Kidney (tissue), 14 donors: Measurements from ENCODE around the gene ABLIM2. TPM values are rescaled to one million over a fixed set of nuclear protein-coding genes. Genes with fewer than 3 reads are reported as not detected.

Source experiments
- DNase-seq, 5 donors: peaks; one replicate each; pipeline ENCODE4 v3.0.0-alpha.2; 2013 to 2020
- FAIRE-seq: peaks from 2 replicates; lab custom pipeline; 2012; peaks lifted over from hg19 to GRCh38; lab: Jason Lieb, UNC
- H3K27ac ChIP-seq, 2 donors: one replicate each; pipeline ENCODE4 v1.7.0; 2013; ENCODE audit warnings: low read depth in 2 of 2, low read length in 2 of 2, inconsistent platforms in 1 of 2
- H3K27me3 ChIP-seq: one replicate; pipeline ENCODE4 v1.7.1; 2013; ENCODE audit warnings: low read length, inconsistent platforms; ENCODE audit not compliant: control insufficient read depth, insufficient read depth
- H3K36me3 ChIP-seq, 3 donors: one replicate each; pipeline versions ENCODE4 v1.7.0 to v1.7.1; 2013; ENCODE audit warnings: low read length in 3 of 3, control low read depth in 1 of 3, inconsistent platforms in 1 of 3; ENCODE audit not compliant: insufficient read depth in 3 of 3, control insufficient read depth in 2 of 3
- H3K4me1 ChIP-seq, 3 donors: one replicate each; pipeline versions ENCODE4 v1.7.0 to v1.7.1; 2013; ENCODE audit warnings: low read length in 3 of 3, inconsistent platforms in 1 of 3, low read depth in 1 of 3; ENCODE audit not compliant: control insufficient read depth in 2 of 3, insufficient read depth in 2 of 3
- H3K4me3 ChIP-seq, 3 donors: one replicate each; pipeline versions ENCODE4 v1.7.0 to v1.8.1; 2013; ENCODE audit warnings: low read length in 3 of 3, control low read depth in 1 of 3, inconsistent platforms in 1 of 3
- H3K9ac ChIP-seq, 3 donors: one replicate each; pipeline versions ENCODE4 v1.7.0 to v1.7.1; 2013; ENCODE audit warnings: low read length in 3 of 3, control low read depth in 1 of 3, inconsistent platforms in 1 of 3
- H3K9me3 ChIP-seq, 3 donors: one replicate each; pipeline versions ENCODE4 v1.7.0 to v1.7.1; 2013; ENCODE audit warnings: low read length in 3 of 3, control low read depth in 1 of 3, inconsistent platforms in 1 of 3; ENCODE audit not compliant: control insufficient read depth in 2 of 3, insufficient read depth in 1 of 3
- CTCF ChIP-seq: IDR thresholded peaks from 3 replicates; pipeline ENCODE4 v1.5.1; 2012; ENCODE audit warnings: mild to moderate bottlenecking, moderate library complexity, borderline replicate concordance; ENCODE audit not compliant: insufficient read depth; ENCODE audit errors: extremely low read depth
- intact Hi-C: fragments of 100-400 bp; cut with DNase I; formaldehyde crosslinking; loops from one replicate; pipeline ENCODE4 v1.11.1; 2022
- polyA plus RNA-seq: library from polyadenylated mRNA; stranded (reverse); fragments of 350-450 nt; fragmentation: Illumina TruSeq; extraction: RNeasy Lipid Tissue Mini Kit (QIAGEN cat#74804); gene quantifications from one replicate; pipeline ENCODE4 v1.2.3, GENCODE V29; 2014; ENCODE audit warnings: low read depth, low replicate concordance; ENCODE audit not compliant: insufficient read depth
- total RNA-seq: library from RNA; stranded (reverse); fragmentation: NEBNext Ultra II Directional; extraction: Animal tissue kit (Norgen Biotek cat#: 25700); gene quantifications from one replicate; pipeline ENCODE4 v1.2.1, GENCODE V29; 2021
- donor health status: control.
- donor health status: control.
- donor health status: control.
- donor health status: control.
- donor health status: control.
- donor health status: DM: yes; HTN: yes; CAD: no.
- donor health status: Normal renal cell carcinoma (clear cell type).

The ABLIM2 gene
- total and polyA plus RNA-seq, 2 donors from 2014 or later = 9.5 to 23.3 TPM

DNA sequence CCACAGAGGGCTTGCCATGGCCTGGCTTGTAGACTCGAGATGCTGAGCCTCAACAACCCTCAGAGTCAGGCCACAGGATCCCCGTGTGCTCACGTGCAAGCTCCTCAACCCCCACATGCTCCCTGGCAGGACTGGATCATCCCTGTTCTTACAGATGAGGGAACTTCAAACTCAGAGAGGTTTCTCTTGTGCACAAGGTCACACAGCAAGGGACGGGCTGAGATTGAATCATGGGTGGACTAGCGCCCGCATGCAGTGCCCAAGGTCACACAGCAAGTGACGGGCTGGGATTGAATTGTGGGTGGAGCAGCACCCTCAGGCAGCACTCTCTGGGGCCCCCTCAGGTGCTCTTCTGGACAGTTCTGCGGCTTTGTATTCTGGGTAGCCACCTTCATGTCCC, 158.4 kb downstream of the ABLIM2 start:
- Histone ChIP-seq H3K9ac (no peak overlapping the region), H3K4me3 (no peak overlapping the region), H3K27ac (no peak overlapping the region), H3K9me3 (no peaks in the 10 kb centered on the region), H3K4me1 (no peaks in the 10 kb centered on the region), H3K36me3 (no peaks in the 10 kb centered on the region), H3K27me3 (no peaks in the 10 kb centered on the region)
- intact Hi-C loops = no loop called here
- no peak for FAIRE-seq
- DNase-seq = no peak
- TF ChIP-seq CTCF = no peak

GRCh38 chr4:7999695-8000094, 158.9 kb downstream of the ABLIM2 start:
- intact Hi-C loops = no loop called here
- Histone ChIP-seq H3K9ac (no peak overlapping the region), H3K27me3 (no peaks in the 10 kb centered on the region), H3K36me3 (no peaks in the 10 kb centered on the region), H3K9me3 (no peaks in the 10 kb centered on the region), H3K4me1 (no peaks in the 10 kb centered on the region), H3K4me3 (no peak overlapping the region), H3K27ac (no peak overlapping the region)
- no peak for TF ChIP-seq CTCF
- FAIRE-seq (no peak), DNase-seq (no peak)

GRCh38 chr4:7999279-7999678, 159.3 kb downstream of the ABLIM2 start:
- FAIRE-seq = no peak
- H3K9ac ChIP-seq = no peak overlapping the region

More at GRCh38 chr4:7999279-7999678, 159.3 kb downstream of the ABLIM2 start:
- no peaks in the 10 kb centered on the region for H3K9me3 ChIP-seq
- no peaks in the 10 kb centered on the region for H3K36me3 ChIP-seq
- H3K27me3 ChIP-seq = no peaks in the 10 kb centered on the region
- no peaks in the 10 kb centered on the region for H3K4me1 ChIP-seq
- no peak overlapping the region for H3K27ac ChIP-seq
- intact Hi-C loops = no loop called here
- no peak for TF ChIP-seq CTCF
- no peak overlapping the region for H3K4me3 ChIP-seq
- DNase-seq = no peak
